Hepatocyte (in vitro differentiated cells): Measurements from ENCODE around the gene PHLDA1.

Experiments used
- CTCF ChIP-seq: fragments of 200-600 bp; sonication (generic); IDR thresholded peaks from 2 replicates; pipeline ENCODE4 v1.5.1; 2016; ENCODE audit warnings: antibody characterized with exemption, mild to moderate bottlenecking; ENCODE audit not compliant: poor library complexity
- EZH2phosphoT487 ChIP-seq: fragments of 200-600 bp; sonication (generic); IDR thresholded peaks from one replicate; pipeline ENCODE4 v1.6.1; 2018; ENCODE audit warnings: antibody characterized with exemption, mild to moderate bottlenecking, low read depth, moderate library complexity; ENCODE audit not compliant: unreplicated experiment, severe bottlenecking

- no peak for TF ChIP-seq CTCF
- no peak for TF ChIP-seq EZH2phosphoT487
Observed at GRCh38 chr12:75985566-75985965, 46.0 kb downstream of the PHLDA1 start.
